Neural cell (in vitro differentiated cells): ENCODE data around the gene NCAPH2. TPM values are rescaled to one million over a fixed set of nuclear protein-coding genes. Genes with fewer than 3 reads are reported as not detected.

Experiments used
- H2AFZ ChIP-seq: fragments of 200-600, 300-800 bp; sonication (generic), shearing (Covaris generic); 2 replicates; pipeline ENCODE4 v1.6.0; 2014; ENCODE audit warnings: low read depth, mild to moderate bottlenecking, antibody characterized with exemption, low read length, moderate library complexity
- H3F3A ChIP-seq: fragments of 200-600 bp; shearing (Covaris generic); 2 replicates; pipeline ENCODE4 v1.6.1; 2016; ENCODE audit warnings: mild to moderate bottlenecking, moderate library complexity, mixed read lengths, antibody characterized with exemption, low read length; ENCODE audit not compliant: insufficient read depth, poor library complexity, severe bottlenecking
- H3K27ac ChIP-seq: fragments of 200-600, 300-800 bp; sonication (generic), shearing (Covaris generic); 2 replicates; pipeline ENCODE4 v1.5.1; 2014; ENCODE audit warnings: mild to moderate bottlenecking, low read length, moderate library complexity
- H3K27me3 ChIP-seq: fragments of 300-800, 200-600 bp; sonication (generic), shearing (Covaris generic); 2 replicates; pipeline ENCODE4 v1.6.0; 2014; ENCODE audit warnings: mild to moderate bottlenecking, low read depth, low read length, moderate library complexity; ENCODE audit not compliant: insufficient read depth
- H3K36me3 ChIP-seq: fragments of 300-800, 200-600 bp; sonication (generic), shearing (Covaris generic); 2 replicates; pipeline ENCODE4 v1.5.1; 2014; ENCODE audit warnings: mild to moderate bottlenecking, antibody characterized with exemption, low read length, moderate library complexity; ENCODE audit not compliant: insufficient read depth
- H3K4me2 ChIP-seq: fragments of 300-800, 200-600 bp; sonication (generic), shearing (Covaris generic); 2 replicates; pipeline ENCODE4 v1.6.0; 2014; ENCODE audit warnings: mild to moderate bottlenecking, low read length
- H3K4me3 ChIP-seq: fragments of 300-800, 200-600 bp; sonication (generic), shearing (Covaris generic); 2 replicates; pipeline ENCODE4 v1.5.1; 2014; ENCODE audit warnings: mild to moderate bottlenecking, low read length, moderate library complexity
- H3K79me2 ChIP-seq: fragments of 200-600 bp; shearing (Covaris generic); replicated peaks from 2 replicates; pipeline ENCODE4 v1.6.0; 2014; ENCODE audit warnings: mild to moderate bottlenecking, low read length, moderate library complexity; ENCODE audit not compliant: insufficient read depth
- H3K9ac ChIP-seq: fragments of 300-800, 200-600 bp; sonication (generic), shearing (Covaris generic); 2 replicates; pipeline ENCODE4 v1.6.1; 2016; ENCODE audit warnings: mild to moderate bottlenecking, low read length, mixed read lengths
- H3K9me2 ChIP-seq: fragments of 200-600 bp; shearing (Covaris generic); 2 replicates; pipeline ENCODE4 v1.6.1; 2016; ENCODE audit warnings: mild to moderate bottlenecking, low read length, mixed read lengths; ENCODE audit not compliant: insufficient read depth
- H3K9me3 ChIP-seq: fragments of 200-600, 300-800 bp; sonication (generic), shearing (Covaris generic); 2 replicates; pipeline ENCODE4 v1.6.1; 2016; ENCODE audit warnings: mild to moderate bottlenecking, mixed run types, low read length, moderate library complexity, mixed read lengths
- H4K20me1 ChIP-seq: fragments of 200-600 bp; shearing (Covaris generic); 2 replicates; pipeline ENCODE4 v1.6.1; 2016; ENCODE audit warnings: mild to moderate bottlenecking, mixed run types; ENCODE audit not compliant: insufficient read depth
- EP300 ChIP-seq: fragments of 450-650 bp; conservative IDR thresholded peaks from 2 replicates; pipeline ENCODE4 v1.6.1; 2014; ENCODE audit warnings: antibody characterized with exemption, mild to moderate bottlenecking, moderate library complexity; ENCODE audit not compliant: poor library complexity, severe bottlenecking
- EZH2 ChIP-seq: fragments of 200-600, 300-800 bp; shearing (Covaris generic), sonication (generic); IDR thresholded peaks from 2 replicates; pipeline ENCODE4 v1.6.1; 2014; ENCODE audit warnings: antibody characterized with exemption, low read length, borderline replicate concordance, mild to moderate bottlenecking; ENCODE audit not compliant: insufficient read depth, poor library complexity, severe bottlenecking
- MXI1 ChIP-seq: fragments of 450-650 bp; conservative IDR thresholded peaks from 2 replicates; pipeline ENCODE4 v1.6.1; 2014; ENCODE audit warnings: antibody characterized with exemption, mild to moderate bottlenecking; ENCODE audit not compliant: poor library complexity, severe bottlenecking
- POLR2AphosphoS5 ChIP-seq: IDR thresholded peaks from 2 replicates; pipeline ENCODE4 v1.6.1; 2012
- RAD21 ChIP-seq: fragments of 450-650 bp; conservative IDR thresholded peaks from 2 replicates; pipeline ENCODE4 v1.6.1; 2014; ENCODE audit warnings: antibody characterized with exemption, mild to moderate bottlenecking, moderate library complexity
- SMC3 ChIP-seq: fragments of 450-650 bp; conservative IDR thresholded peaks from 2 replicates; pipeline ENCODE4 v1.6.1; 2014; ENCODE audit warnings: antibody characterized with exemption, mild to moderate bottlenecking, moderate library complexity; ENCODE audit not compliant: poor library complexity
- TAF1 ChIP-seq: IDR thresholded peaks from 2 replicates; pipeline ENCODE4 v1.6.1; 2012; ENCODE audit warnings: low read depth
- polyA plus RNA-seq: library from polyadenylated mRNA; depleted of rRNA; stranded (reverse); fragments of >200 nt; gene quantifications from 2 replicates; pipeline ENCODE4 v1.2.3, GENCODE V29; 2014
- TF ChIP-seq, protein P1 (sequence below): IDR thresholded peaks from 2 replicates; pipeline ENCODE4 v1.6.1; 2012; ENCODE audit warnings: borderline replicate concordance
- TF ChIP-seq, protein P2 (sequence below): fragments of 450-650 bp; IDR thresholded peaks from 2 replicates; pipeline ENCODE4 v1.5.1; 2014; ENCODE audit warnings: antibody characterized with exemption, mild to moderate bottlenecking, moderate library complexity; ENCODE audit not compliant: poor library complexity, severe bottlenecking

Gene NCAPH2
- polyA plus RNA-seq, 1 donor from 2014 or later, result 81.1 TPM

DNA sequence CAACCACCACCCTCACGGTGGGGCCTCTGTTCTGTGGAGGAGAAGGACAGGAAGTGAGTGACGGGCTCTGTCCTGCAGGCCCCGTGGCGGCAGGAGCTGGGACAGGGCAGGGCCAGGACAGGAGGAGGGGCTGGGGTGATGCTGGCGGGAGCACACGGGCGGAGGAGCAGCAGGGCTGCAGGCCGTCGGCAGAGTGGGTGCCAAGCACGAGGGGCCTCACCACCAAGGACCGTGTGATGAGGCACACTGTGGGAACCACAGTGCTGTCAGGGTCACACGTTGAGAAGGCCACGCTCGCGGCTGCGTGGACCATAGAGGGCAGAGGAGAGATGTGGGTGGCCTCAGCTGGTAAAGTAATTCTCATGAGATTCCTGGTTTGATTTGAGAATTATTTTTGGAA is 8.9 kb downstream of the NCAPH2 start:
- Histone ChIP-seq H3K27me3 (no peaks in the 10 kb centered on the region), H3F3A (no peaks in the 10 kb centered on the region), H3K9me2 (no peaks in the 10 kb centered on the region), H4K20me1 (no peaks in the 10 kb centered on the region), H3K9me3 (no peaks in the 10 kb centered on the region), H2AFZ (no peak overlapping the region), H3K79me2 (peaks cover 7% of the 10 kb centered on the region), H3K27ac (no peak overlapping the region), H3K36me3 (no peaks in the 10 kb centered on the region), H3K9ac (no peak overlapping the region), H3K4me2 (no peak overlapping the region), H3K4me3 (no peak overlapping the region)
- TF ChIP-seq TAF1 (no peak), EP300 (no peak), POLR2AphosphoS5 (no peak), RAD21 (no peak), SMC3 (no peak), EZH2 (no peak)
- TF ChIP-seq, protein P1, sequence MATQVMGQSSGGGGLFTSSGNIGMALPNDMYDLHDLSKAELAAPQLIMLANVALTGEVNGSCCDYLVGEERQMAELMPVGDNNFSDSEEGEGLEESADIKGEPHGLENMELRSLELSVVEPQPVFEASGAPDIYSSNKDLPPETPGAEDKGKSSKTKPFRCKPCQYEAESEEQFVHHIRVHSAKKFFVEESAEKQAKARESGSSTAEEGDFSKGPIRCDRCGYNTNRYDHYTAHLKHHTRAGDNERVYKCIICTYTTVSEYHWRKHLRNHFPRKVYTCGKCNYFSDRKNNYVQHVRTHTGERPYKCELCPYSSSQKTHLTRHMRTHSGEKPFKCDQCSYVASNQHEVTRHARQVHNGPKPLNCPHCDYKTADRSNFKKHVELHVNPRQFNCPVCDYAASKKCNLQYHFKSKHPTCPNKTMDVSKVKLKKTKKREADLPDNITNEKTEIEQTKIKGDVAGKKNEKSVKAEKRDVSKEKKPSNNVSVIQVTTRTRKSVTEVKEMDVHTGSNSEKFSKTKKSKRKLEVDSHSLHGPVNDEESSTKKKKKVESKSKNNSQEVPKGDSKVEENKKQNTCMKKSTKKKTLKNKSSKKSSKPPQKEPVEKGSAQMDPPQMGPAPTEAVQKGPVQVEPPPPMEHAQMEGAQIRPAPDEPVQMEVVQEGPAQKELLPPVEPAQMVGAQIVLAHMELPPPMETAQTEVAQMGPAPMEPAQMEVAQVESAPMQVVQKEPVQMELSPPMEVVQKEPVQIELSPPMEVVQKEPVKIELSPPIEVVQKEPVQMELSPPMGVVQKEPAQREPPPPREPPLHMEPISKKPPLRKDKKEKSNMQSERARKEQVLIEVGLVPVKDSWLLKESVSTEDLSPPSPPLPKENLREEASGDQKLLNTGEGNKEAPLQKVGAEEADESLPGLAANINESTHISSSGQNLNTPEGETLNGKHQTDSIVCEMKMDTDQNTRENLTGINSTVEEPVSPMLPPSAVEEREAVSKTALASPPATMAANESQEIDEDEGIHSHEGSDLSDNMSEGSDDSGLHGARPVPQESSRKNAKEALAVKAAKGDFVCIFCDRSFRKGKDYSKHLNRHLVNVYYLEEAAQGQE, result no peak
- TF ChIP-seq, protein P2, sequence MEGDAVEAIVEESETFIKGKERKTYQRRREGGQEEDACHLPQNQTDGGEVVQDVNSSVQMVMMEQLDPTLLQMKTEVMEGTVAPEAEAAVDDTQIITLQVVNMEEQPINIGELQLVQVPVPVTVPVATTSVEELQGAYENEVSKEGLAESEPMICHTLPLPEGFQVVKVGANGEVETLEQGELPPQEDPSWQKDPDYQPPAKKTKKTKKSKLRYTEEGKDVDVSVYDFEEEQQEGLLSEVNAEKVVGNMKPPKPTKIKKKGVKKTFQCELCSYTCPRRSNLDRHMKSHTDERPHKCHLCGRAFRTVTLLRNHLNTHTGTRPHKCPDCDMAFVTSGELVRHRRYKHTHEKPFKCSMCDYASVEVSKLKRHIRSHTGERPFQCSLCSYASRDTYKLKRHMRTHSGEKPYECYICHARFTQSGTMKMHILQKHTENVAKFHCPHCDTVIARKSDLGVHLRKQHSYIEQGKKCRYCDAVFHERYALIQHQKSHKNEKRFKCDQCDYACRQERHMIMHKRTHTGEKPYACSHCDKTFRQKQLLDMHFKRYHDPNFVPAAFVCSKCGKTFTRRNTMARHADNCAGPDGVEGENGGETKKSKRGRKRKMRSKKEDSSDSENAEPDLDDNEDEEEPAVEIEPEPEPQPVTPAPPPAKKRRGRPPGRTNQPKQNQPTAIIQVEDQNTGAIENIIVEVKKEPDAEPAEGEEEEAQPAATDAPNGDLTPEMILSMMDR, result no peak

DNA sequence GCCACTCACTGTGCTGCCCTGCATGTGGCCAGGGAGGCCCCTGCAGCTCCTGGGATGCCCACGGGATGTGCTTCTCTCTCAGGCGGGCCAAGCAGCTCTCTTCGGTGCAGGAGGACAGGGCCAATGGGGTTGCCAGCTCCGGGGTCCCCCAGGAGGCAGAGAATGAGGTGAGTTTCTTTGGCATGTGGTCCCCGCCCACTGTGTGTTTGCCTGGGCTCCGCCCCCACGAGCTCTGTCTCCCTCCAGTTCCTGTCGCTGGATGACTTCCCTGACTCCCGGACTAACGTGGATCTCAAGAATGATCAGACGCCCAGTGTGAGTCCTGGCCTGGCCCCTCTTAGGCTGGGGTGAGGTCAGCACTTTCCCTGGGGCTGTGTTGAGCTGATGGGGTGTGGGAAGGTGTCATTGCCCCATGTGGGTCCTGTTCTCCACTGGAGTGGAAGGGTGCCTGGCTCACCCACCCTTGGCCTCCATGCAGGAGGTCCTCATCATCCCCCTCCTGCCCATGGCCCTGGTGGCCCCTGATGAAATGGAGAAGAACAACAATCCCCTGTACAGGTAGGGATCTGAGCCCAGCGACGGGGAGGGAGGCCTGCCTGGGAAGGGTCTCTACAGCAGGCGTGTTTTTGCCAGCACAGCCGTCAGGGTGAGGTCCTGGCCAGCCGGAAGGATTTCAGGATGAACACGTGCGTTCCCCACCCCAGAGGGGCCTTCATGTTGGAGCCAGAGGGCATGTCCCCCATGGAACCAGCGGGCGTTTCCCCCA is 9.7 kb downstream of the NCAPH2 start:
- Histone ChIP-seq H3K4me3 (no peak overlapping the region), H3K4me2 (no peak overlapping the region), H3K9me3 (no peaks in the 10 kb centered on the region), H3F3A (no peaks in the 10 kb centered on the region), H3K79me2 (peaks cover 3% of the 10 kb centered on the region), H3K27me3 (no peaks in the 10 kb centered on the region), H3K36me3 (no peaks in the 10 kb centered on the region), H3K27ac (no peak overlapping the region), H3K9me2 (no peaks in the 10 kb centered on the region), H3K9ac (no peak overlapping the region), H4K20me1 (no peaks in the 10 kb centered on the region), H2AFZ (no peak overlapping the region)
- TF ChIP-seq EZH2 (no peak), MXI1 (no peak), POLR2AphosphoS5 (no peak), TAF1 (no peak), EP300 (no peak), RAD21 (no peak), SMC3 (no peak)
- TF ChIP-seq, protein P2, result no peak
- TF ChIP-seq, protein P1, result no peak
